GM12892 (cell line): ENCODE data around the gene TOM1L2.

ENCODE experiments used
- POLR2A ChIP-seq: IDR thresholded peaks from 2 replicates; pipeline ENCODE4 v1.6.1; 2011; ENCODE audit warnings: low read depth, low read length, control low read depth
- POLR2AphosphoS5 ChIP-seq: IDR thresholded peaks from 2 replicates; pipeline ENCODE4 v1.6.1; 2011; ENCODE audit warnings: low read depth, low read length, control low read depth

- no peak for TF ChIP-seq POLR2AphosphoS5
- TF ChIP-seq POLR2A: no peak
Measured at GRCh38 chr17:18021372-18021771, 49.2 kb upstream of the TOM1L2 start.
